Astrocyte (in vitro differentiated cells and primary cell): ENCODE data around the gene IQSEC2.

Experiments used
- CTCF ChIP-seq: IDR thresholded peaks from 2 replicates; pipeline ENCODE4 v1.5.1; 2011; ENCODE audit warnings: low read depth, mild to moderate bottlenecking, inconsistent platforms, low read length, moderate library complexity; ENCODE audit not compliant: insufficient read depth
- EZH2 ChIP-seq: IDR thresholded peaks from 2 replicates; pipeline ENCODE4 v1.6.1; 2012; ENCODE audit warnings: mild to moderate bottlenecking, low read length, inconsistent platforms; ENCODE audit not compliant: insufficient read depth

- TF ChIP-seq CTCF, result no peak
- TF ChIP-seq EZH2, result no peak
Observed at GRCh38 chrX:53223068-53223693, 58.2 kb downstream of the IQSEC2 start.
